Suprapubic skin (tissue), 3 donors: ENCODE results near the gene B4GAT1.

Experiments used
- EP300 ChIP-seq: sonication (generic); formaldehyde crosslinking; IDR thresholded peaks from one replicate; pipeline ENCODE4 v1.6.1; 2017; ENCODE audit warnings: antibody characterized with exemption
- TF ChIP-seq, protein P1 (sequence below), 2 donors: fragments of 200-600 bp in 1 of 2; fragments of 450-650 bp in 1 of 2; sonication (generic) in 1 of 2; IDR thresholded peaks; one replicate each; pipeline ENCODE4 v1.5.1; 2016 to 2019; ENCODE audit warnings: antibody characterized with exemption in 2 of 2, mild to moderate bottlenecking in 1 of 2, moderate library complexity in 1 of 2

DNA sequence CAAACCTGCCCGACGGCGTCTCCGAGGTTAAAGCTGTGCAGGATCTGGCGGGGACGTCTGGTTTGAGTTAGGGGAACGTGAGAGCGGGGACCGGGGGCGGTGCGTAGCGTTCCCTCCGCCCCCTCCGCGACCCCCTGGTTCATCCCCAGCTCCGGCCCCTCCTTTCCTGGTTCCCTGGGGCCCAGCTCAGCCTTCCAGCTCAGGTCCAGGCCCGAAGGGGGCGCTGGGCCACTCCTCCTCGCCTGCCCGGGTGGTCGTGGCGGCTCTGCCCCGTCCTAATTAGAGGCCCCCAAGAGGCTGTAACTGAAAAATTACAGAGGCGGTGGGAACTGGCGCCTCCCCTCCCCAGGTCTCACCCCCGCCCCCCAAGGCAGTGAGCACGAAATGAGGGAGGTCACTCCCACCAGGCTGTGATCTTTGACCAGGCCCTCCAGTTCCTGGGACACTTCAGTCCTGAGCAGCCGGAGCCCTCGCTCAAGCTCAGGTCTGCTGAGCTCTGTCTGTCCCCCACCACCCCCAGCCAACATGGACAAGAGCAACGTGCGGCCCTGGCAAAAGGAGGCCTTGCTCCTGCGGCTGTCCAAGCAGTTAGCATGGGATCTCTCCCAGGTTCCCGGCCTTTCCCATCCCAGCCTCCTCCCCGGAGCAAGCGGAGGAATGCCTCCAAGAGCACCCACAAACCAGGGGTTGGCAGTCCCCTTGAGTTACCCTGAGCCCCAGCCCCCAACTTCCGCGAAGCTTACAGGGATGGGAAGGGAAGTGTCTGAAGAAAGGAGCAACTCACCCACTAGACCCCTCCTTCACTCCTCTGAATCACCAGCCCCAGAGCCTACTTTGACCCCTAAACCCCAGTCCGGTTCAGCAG lies 33.9 kb downstream of the B4GAT1 start:
- TF ChIP-seq, protein P1, sequence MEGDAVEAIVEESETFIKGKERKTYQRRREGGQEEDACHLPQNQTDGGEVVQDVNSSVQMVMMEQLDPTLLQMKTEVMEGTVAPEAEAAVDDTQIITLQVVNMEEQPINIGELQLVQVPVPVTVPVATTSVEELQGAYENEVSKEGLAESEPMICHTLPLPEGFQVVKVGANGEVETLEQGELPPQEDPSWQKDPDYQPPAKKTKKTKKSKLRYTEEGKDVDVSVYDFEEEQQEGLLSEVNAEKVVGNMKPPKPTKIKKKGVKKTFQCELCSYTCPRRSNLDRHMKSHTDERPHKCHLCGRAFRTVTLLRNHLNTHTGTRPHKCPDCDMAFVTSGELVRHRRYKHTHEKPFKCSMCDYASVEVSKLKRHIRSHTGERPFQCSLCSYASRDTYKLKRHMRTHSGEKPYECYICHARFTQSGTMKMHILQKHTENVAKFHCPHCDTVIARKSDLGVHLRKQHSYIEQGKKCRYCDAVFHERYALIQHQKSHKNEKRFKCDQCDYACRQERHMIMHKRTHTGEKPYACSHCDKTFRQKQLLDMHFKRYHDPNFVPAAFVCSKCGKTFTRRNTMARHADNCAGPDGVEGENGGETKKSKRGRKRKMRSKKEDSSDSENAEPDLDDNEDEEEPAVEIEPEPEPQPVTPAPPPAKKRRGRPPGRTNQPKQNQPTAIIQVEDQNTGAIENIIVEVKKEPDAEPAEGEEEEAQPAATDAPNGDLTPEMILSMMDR (IDR thresholded peaks at IDR 0.05) = no peak
- no peak for TF ChIP-seq EP300
